WTC11 (cell line): ENCODE data around the gene TRMT11.

Experiments
- ATF2 ChIP-seq: sonication (generic); formaldehyde crosslinking; IDR thresholded peaks from 2 replicates; pipeline ENCODE4 v1.8.1; 2022; ENCODE audit warnings: low read depth, missing genetic modification reagents, borderline replicate concordance
- ATF3 ChIP-seq: sonication (generic); formaldehyde crosslinking; conservative IDR thresholded peaks from 2 replicates; pipeline ENCODE4 v1.8.1; 2022; ENCODE audit warnings: mild to moderate bottlenecking, missing genetic modification reagents
- CTCF ChIP-seq: fragments of 200-600 bp; IDR thresholded peaks from 2 replicates; pipeline ENCODE4 v1.8.0; 2022; ENCODE audit warnings: antibody characterized with exemption
- E2F1 ChIP-seq: sonication (generic); formaldehyde crosslinking; IDR thresholded peaks from 2 replicates; pipeline ENCODE4 v1.8.0; 2022; ENCODE audit warnings: mild to moderate bottlenecking, missing genetic modification reagents
- ETV6 ChIP-seq: sonication (generic); formaldehyde crosslinking; IDR thresholded peaks from 2 replicates; pipeline ENCODE4 v1.8.1; 2022; ENCODE audit warnings: mild to moderate bottlenecking, missing genetic modification reagents
- FOXP1 ChIP-seq: sonication (generic); formaldehyde crosslinking; IDR thresholded peaks from 2 replicates; pipeline ENCODE4 v1.8.0; 2022; ENCODE audit warnings: missing genetic modification reagents, mild to moderate bottlenecking, moderate library complexity, borderline replicate concordance
- JUN ChIP-seq: sonication (generic); formaldehyde crosslinking; IDR thresholded peaks from 2 replicates; pipeline ENCODE4 v1.8.0; 2023; ENCODE audit warnings: mild to moderate bottlenecking, missing genetic modification reagents
- SMAD3 ChIP-seq: sonication (generic); formaldehyde crosslinking; IDR thresholded peaks from 2 replicates; pipeline ENCODE4 v1.8.0; 2022; ENCODE audit warnings: missing genetic modification reagents, mild to moderate bottlenecking, borderline replicate concordance
- SP1 ChIP-seq: sonication (generic); formaldehyde crosslinking; conservative IDR thresholded peaks from 2 replicates; pipeline ENCODE4 v1.8.1; 2022; ENCODE audit warnings: missing genetic modification reagents
- TF ChIP-seq, protein P1 (sequence below): fragments of 250-450 bp; sonication (Bioruptor Pico); IDR thresholded peaks from 2 replicates; pipeline ENCODE4 v1.8.0; 2021; ENCODE audit warnings: mild to moderate bottlenecking

GRCh38 chr6:125970760-125971159 is 15.6 kb upstream of the TRMT11 start:
- TF ChIP-seq SP1 (no peak), CTCF (no peak), ATF3 (no peak), ATF2 (no peak), ETV6 (CRISPR knock-in tag) (no peak), E2F1 (CRISPR knock-in tag) (no peak), FOXP1 (CRISPR knock-in tag) (no peak), SMAD3 (CRISPR knock-in tag) (no peak), JUN (CRISPR knock-in tag) (no peak)
- TF ChIP-seq, protein P1, sequence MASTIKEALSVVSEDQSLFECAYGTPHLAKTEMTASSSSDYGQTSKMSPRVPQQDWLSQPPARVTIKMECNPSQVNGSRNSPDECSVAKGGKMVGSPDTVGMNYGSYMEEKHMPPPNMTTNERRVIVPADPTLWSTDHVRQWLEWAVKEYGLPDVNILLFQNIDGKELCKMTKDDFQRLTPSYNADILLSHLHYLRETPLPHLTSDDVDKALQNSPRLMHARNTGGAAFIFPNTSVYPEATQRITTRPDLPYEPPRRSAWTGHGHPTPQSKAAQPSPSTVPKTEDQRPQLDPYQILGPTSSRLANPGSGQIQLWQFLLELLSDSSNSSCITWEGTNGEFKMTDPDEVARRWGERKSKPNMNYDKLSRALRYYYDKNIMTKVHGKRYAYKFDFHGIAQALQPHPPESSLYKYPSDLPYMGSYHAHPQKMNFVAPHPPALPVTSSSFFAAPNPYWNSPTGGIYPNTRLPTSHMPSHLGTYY = no peak
